Ascending aorta (tissue), 2 donors: Measurements from ENCODE around the gene SFSWAP. TPM values are rescaled to one million over a fixed set of nuclear protein-coding genes. Genes with fewer than 3 reads are reported as not detected.
A peak's percentile ranks its signal among the peaks of the same experiment; 100 is the strongest.
"Not testable (repeated sequence)": the region's sequence is repeated elsewhere in the genome, so short reads cannot be mapped to it uniquely, and the experiment has no call there.

Source experiments
- DNase-seq, 2 donors: peaks; one replicate each; pipeline ENCODE4 v3.0.0-alpha.2; 2019; ENCODE audit warnings: low spot score in 2 of 2
- H3K27ac ChIP-seq, 2 donors: fragments of 200-600 bp; sonication (generic); one replicate each; pipeline ENCODE4 v1.5.1; 2016 to 2017; ENCODE audit warnings: mild to moderate bottlenecking in 1 of 2
- H3K27me3 ChIP-seq: fragments of 200-600 bp; sonication (generic); one replicate; pipeline ENCODE4 v1.5.1; 2017
- H3K36me3 ChIP-seq, 2 donors: fragments of 200-600 bp; sonication (generic); one replicate each; pipeline ENCODE4 v1.5.1; 2016
- H3K4me1 ChIP-seq, 2 donors: fragments of 200-600 bp; sonication (generic); one replicate each; pipeline ENCODE4 v1.5.1; 2016 to 2017; ENCODE audit warnings: mild to moderate bottlenecking in 1 of 2
- H3K4me3 ChIP-seq, 2 donors: fragments of 200-600 bp; sonication (generic); one replicate each; pipeline ENCODE4 v1.5.1; 2016 to 2017; ENCODE audit warnings: mild to moderate bottlenecking in 1 of 2
- H3K9me3 ChIP-seq, 2 donors: fragments of 200-600 bp; sonication (generic); one replicate each; pipeline ENCODE4 v1.5.1; 2016
- intact Hi-C: fragments of 100-400 bp; cut with DNase I; formaldehyde crosslinking; loops from one replicate; pipeline ENCODE4 v1.15.1; 2023
- total RNA-seq: library from RNA; depleted of rRNA; stranded (reverse); fragments of >200 nt; gene quantifications from one replicate; pipeline ENCODE4 v1.1.0, GENCODE V29; 2016
- TF ChIP-seq, protein P1 (sequence below), 3 experiments: fragments of 200-600 bp in 2 of 3; fragments of 450-650 bp in 1 of 3; sonication (generic) in 2 of 3; IDR thresholded peaks; one replicate each; pipeline ENCODE4 v1.5.1; 2016 to 2019; ENCODE audit warnings: antibody characterized with exemption in 3 of 3, mild to moderate bottlenecking in 1 of 3, moderate library complexity in 1 of 3

SFSWAP gene
- total RNA-seq, 1 donor from 2014 or later = 15.8 TPM

GRCh38 chr12:131675126-131676080 lies 35.5 kb upstream of the SFSWAP start:
- Histone ChIP-seq H3K4me3 (no peak overlapping the region), H3K4me1 (no peaks in the 10 kb centered on the region), H3K27ac (no peak overlapping the region), H3K9me3 (peaks cover 0 to 4% of the 10 kb centered on the region in 2 donors), H3K27me3 (no peaks in the 10 kb centered on the region), H3K36me3 (no peaks in the 10 kb centered on the region)
- peak in 1 of 2 donors; percentile 33 for DNase-seq
- TF ChIP-seq, protein P1, sequence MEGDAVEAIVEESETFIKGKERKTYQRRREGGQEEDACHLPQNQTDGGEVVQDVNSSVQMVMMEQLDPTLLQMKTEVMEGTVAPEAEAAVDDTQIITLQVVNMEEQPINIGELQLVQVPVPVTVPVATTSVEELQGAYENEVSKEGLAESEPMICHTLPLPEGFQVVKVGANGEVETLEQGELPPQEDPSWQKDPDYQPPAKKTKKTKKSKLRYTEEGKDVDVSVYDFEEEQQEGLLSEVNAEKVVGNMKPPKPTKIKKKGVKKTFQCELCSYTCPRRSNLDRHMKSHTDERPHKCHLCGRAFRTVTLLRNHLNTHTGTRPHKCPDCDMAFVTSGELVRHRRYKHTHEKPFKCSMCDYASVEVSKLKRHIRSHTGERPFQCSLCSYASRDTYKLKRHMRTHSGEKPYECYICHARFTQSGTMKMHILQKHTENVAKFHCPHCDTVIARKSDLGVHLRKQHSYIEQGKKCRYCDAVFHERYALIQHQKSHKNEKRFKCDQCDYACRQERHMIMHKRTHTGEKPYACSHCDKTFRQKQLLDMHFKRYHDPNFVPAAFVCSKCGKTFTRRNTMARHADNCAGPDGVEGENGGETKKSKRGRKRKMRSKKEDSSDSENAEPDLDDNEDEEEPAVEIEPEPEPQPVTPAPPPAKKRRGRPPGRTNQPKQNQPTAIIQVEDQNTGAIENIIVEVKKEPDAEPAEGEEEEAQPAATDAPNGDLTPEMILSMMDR (IDR thresholded peaks at IDR 0.05) = no peak
- intact Hi-C loops = no loop called here

GRCh38 chr12:131676544-131676943 lies 34.3 kb upstream of the SFSWAP start:
- Histone ChIP-seq H3K4me1 (no peaks in the 10 kb centered on the region), H3K27me3 (no peaks in the 10 kb centered on the region), H3K9me3 (peaks cover 0 to 4% of the 10 kb centered on the region in 2 donors), H3K4me3 (no peak overlapping the region), H3K36me3 (no peaks in the 10 kb centered on the region), H3K27ac (no peak overlapping the region)
- DNase-seq = no peak
- intact Hi-C loops = no loop called here
- TF ChIP-seq, protein P1 (IDR thresholded peaks at IDR 0.05) = no peak

DNA sequence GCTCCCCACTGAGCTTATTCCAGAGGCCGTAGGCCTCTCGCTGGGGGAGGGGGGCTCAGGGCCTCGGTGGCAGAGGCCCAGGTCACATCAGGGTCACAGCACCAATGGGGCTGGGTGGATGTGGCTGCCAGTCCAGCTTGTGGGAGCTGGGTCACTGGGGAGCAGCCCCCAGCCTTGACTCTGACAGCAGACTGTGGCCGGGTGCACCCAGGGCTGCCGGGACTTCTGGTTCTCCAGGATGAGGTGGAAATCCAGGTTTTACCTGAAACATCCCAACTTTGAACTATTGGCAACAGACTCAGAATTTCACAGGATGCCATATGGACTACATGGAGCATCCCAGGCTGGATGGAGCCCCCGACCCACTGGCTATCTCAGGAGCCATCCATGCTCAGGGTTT lies 33.8 kb upstream of the SFSWAP start:
- H3K9me3 ChIP-seq, H3K4me1 ChIP-seq, H3K4me3 ChIP-seq, H3K36me3 ChIP-seq, intact Hi-C loops, H3K27me3 ChIP-seq, H3K27ac ChIP-seq: not testable (repeated sequence)
- peak in 1 of 2 donors; percentile 30 for DNase-seq

DNA sequence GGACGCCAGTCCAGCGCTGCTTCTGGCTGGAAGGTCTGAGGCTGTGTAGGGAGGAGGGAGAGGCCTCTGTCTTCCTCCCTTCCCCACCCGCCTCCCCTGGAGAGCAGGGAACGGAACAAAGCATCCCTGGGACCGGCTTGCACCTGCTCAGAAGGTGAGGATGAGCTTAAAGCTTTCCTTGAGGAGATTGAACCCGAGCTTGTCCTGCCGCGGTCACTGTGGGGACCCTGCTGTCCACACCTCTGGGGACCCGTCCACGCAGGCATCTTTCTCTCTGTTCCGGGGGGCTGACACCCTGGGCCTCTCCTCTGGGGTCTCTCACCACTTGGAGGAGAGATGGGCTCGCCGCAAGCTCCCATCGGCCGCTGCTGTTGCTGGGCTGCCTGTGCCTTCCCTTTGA lies 33.2 kb upstream of the SFSWAP start:
- H3K36me3 ChIP-seq = no peaks in the 10 kb centered on the region
- H3K4me1 ChIP-seq = no peaks in the 10 kb centered on the region
- no peak overlapping the region for H3K4me3 ChIP-seq
- TF ChIP-seq, protein P1 (IDR thresholded peaks at IDR 0.05) = no peak
- no peak overlapping the region for H3K27ac ChIP-seq
- intact Hi-C loops = no loop called here
- no peaks in the 10 kb centered on the region for H3K27me3 ChIP-seq
- peak in 1 of 2 donors; percentile 7 for DNase-seq
- peaks cover 0 to 4% of the 10 kb centered on the region in 2 donors for H3K9me3 ChIP-seq

DNA sequence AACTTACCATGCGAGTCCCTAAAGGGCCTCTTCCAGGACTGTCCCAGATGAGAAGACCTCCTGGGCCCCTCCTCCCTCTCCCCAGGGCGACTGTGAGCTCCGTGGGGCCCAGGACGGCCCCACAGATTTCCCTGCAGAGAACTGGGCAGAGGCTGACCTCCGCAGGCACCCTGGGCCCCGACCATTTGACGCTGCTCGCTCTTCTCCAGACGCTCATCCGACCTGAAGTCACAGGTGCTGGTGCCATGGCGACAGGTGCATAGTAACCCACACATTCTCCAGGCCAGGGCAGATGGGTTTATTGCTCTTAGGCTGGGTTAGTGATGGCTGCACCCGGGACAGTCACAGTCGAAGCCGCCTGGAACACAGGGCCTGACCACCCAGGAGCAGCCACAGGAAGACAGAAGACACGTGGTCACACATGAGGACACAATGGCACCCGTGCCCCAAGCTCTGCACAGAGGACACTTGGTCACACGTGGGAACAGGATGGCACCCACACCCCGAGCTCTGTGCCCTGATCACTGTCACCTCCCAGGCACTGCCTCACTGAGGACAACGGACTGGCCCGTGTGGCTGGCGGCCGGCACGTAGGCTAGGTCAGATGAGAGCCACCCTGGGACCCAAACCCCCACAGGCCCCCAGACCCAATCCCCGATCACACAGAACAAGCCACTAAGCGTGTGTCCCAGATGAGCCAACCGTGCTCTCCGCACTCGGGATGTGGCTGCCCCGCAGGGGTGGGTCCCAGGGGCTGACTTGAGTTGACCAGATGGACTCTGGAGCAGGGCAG lies 32.3 kb upstream of the SFSWAP start:
- intact Hi-C loops, H3K27me3 ChIP-seq, H3K4me3 ChIP-seq, H3K36me3 ChIP-seq, H3K27ac ChIP-seq, H3K9me3 ChIP-seq, H3K4me1 ChIP-seq: not testable (repeated sequence)
- DNase-seq = peak in 1 of 2 donors; percentile 50

DNA sequence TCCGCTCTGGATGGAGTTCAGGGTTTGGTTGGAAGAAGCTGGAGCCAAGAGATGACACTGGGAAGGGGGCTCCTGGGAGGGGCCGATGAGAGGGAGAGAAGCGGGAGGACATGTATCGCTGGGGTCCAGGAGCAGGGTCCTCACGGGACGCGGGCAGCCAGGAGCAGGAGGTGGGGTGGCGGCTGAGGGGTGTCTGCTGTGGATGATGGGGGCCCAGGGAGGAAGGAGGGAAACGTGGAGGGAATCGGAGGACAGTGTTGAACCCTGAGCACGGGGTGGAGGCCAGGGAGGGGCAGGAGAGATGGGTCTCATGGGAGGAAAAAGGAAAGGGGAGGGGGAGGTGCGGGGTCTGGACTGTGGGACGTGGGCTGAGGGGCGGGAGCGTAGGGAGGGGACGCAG lies 31.7 kb upstream of the SFSWAP start:
- peak in 1 of 2 donors; percentile 58 for DNase-seq
- intact Hi-C loops, H3K9me3 ChIP-seq, H3K36me3 ChIP-seq, H3K4me3 ChIP-seq, H3K27me3 ChIP-seq, H3K27ac ChIP-seq, H3K4me1 ChIP-seq: not testable (repeated sequence)

- intact Hi-C loops, H3K36me3 ChIP-seq, H3K9me3 ChIP-seq, H3K4me1 ChIP-seq, H3K4me3 ChIP-seq, H3K27ac ChIP-seq, H3K27me3 ChIP-seq: not testable (repeated sequence)
- peak in 1 of 2 donors; percentile 11 for DNase-seq
Observed at GRCh38 chr12:131679816-131680215, 31.1 kb upstream of the SFSWAP start.

DNA sequence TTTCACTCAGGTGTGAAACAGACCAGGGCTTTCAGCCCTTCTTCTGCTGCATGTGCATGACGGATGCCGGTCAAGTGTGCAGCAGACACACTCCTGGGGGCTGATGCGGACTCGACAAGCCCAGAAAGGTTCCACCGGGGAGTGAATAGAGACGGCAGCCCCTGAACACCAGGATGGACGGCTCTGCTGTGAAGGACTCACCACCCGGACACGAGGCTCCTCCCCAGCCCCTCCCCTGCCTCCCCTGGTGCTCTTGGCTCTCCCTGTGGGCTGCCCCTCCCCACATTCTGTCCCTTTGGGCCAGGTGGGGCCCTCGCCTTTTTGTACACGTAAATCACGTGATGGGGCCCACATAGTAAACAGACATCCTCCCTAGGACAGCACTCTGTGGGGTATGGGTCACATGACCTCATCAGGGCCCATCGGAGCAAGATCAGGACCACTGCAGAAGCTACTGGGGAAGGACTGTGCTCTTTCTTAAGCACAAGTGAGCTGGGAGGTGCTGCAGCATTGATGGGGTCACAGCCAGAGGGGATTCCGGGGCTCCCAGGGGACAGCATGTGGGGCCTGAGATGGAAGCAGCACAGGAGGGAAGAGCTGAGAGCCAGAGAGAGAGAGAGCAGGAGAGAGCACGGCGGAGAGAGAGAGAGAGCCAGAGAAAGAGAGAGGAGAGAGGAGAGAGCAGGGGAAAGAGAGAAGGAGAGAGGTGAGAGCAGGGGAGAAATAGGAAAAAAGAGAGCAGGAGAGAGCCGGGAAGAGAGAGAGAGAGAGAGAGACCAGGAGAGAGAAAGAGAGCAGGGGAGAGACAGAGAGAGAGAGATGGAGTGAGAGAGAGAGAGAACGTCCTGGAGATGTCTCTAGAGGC lies 30.3 kb upstream of the SFSWAP start:
- H3K36me3 ChIP-seq, H3K9me3 ChIP-seq, H3K27ac ChIP-seq, H3K27me3 ChIP-seq, intact Hi-C loops, H3K4me3 ChIP-seq, H3K4me1 ChIP-seq: not testable (repeated sequence)
- DNase-seq = peak in 1 of 2 donors; percentile 48
